DND-41 (cell line): Measurements from ENCODE around the gene E2F2.

Experiments
- ATAC-seq: fragments of 200-7000 bp; cut with Tn5 transposase; 3 replicates; pipeline ENCODE4 v1.9.1; 2021; ENCODE audit warnings: low read depth; ENCODE audit not compliant: insufficient read depth
- DNase-seq: peaks from one replicate; pipeline ENCODE4 v3.0.0-alpha.2; 2020
- H2AFZ ChIP-seq: 2 replicates; pipeline ENCODE4 v1.6.0; 2012; ENCODE audit warnings: low read depth, low read length
- H3K27ac ChIP-seq: 2 replicates; pipeline ENCODE4 v1.5.1; 2012; ENCODE audit warnings: low read length, inconsistent platforms
- H3K27me3 ChIP-seq: fragments of 200-600 bp; sonication (generic); 2 replicates; pipeline ENCODE4 v1.6.0; 2012; ENCODE audit warnings: low read length, mild to moderate bottlenecking, inconsistent platforms; ENCODE audit not compliant: insufficient read depth, poor library complexity
- H3K36me3 ChIP-seq: 2 replicates; pipeline ENCODE4 v1.5.1; 2012; ENCODE audit warnings: low read length, inconsistent platforms; ENCODE audit not compliant: insufficient read depth
- H3K4me1 ChIP-seq: 2 replicates; pipeline ENCODE4 v1.5.1; 2012; ENCODE audit warnings: mild to moderate bottlenecking, low read length; ENCODE audit not compliant: insufficient read depth
- H3K4me2 ChIP-seq: 2 replicates; pipeline ENCODE4 v1.6.0; 2012; ENCODE audit warnings: mild to moderate bottlenecking, moderate library complexity, low read length, inconsistent platforms; ENCODE audit not compliant: insufficient read depth
- H3K4me3 ChIP-seq, 2 experiments: fragments of 200-600 bp in 1 of 2; shearing (Covaris generic) in 1 of 2; 2 replicates each; pipeline ENCODE4 v1.5.1; 2012 to 2016; ENCODE audit warnings: inconsistent platforms in 2 of 2, low read length in 2 of 2, mild to moderate bottlenecking in 2 of 2, low read depth in 1 of 2, moderate library complexity in 1 of 2
- H3K79me2 ChIP-seq: 2 replicates; pipeline ENCODE4 v1.6.0; 2012; ENCODE audit warnings: low read length, inconsistent platforms; ENCODE audit not compliant: insufficient read depth
- H3K9ac ChIP-seq: 2 replicates; pipeline ENCODE4 v1.6.0; 2012; ENCODE audit warnings: low read depth, mild to moderate bottlenecking, inconsistent platforms, low read length, moderate library complexity
- H3K9me3 ChIP-seq: 2 replicates; pipeline ENCODE4 v1.5.1; 2012; ENCODE audit warnings: low read length, moderate library complexity, mild to moderate bottlenecking, inconsistent platforms; ENCODE audit not compliant: insufficient read depth, severe bottlenecking
- H4K20me1 ChIP-seq: 2 replicates; pipeline ENCODE4 v1.6.0; 2012; ENCODE audit warnings: low read length; ENCODE audit not compliant: insufficient read depth
- EZH2 ChIP-seq: IDR thresholded peaks from 3 replicates; pipeline ENCODE4 v1.6.1; 2012; ENCODE audit warnings: borderline replicate concordance, low read depth, mild to moderate bottlenecking, moderate library complexity, low read length, inconsistent platforms; ENCODE audit not compliant: severe bottlenecking
- TF ChIP-seq, protein P1 (sequence below): IDR thresholded peaks from 2 replicates; pipeline ENCODE4 v1.5.1; 2012; ENCODE audit warnings: borderline replicate concordance, low read length, moderate library complexity, mild to moderate bottlenecking; ENCODE audit not compliant: poor library complexity, severe bottlenecking; ENCODE audit errors: extremely low read depth

E2F2 gene

DNA sequence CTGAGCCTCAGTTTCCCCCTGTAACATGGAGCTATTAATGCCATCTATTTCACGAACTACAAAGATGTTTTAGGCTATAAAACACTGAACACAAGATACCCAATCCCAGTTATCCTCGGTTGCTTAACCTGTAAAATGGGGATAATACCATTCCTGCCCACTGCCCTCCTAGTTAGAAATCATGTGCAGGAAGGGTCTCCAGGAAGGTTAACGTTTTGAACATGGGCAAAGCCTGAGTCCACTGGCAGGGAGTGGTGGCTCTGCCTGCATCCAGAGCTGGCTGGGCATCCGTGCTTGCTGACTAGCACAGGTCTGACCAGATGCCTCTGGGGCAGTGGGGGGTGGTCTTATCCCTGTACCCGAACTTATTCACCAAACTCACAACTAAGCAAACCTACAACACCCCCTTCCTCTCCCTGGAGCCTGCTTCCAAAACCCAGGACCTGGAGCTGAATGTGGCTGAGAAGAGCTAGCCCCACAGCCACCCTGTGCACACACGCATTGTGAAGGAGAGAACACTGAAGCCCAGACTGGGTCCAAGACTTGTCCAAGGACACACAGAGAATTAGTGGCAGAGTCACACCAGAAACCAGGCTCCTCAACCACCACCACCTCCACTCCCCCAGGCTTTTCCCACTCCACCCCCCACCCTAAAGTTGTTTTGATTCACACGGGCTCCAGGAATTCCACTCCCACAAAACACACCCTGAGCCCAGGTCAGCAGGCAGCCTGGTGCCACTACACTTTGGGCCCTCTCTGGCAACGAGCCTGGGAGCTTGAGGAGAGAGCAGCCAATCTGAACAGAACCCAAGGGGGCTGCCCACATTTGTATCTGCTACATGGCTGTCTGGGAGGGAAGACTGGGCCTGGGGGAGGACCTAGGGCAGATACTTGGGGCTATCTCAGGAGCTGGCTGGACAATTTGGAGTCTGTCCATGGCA is 1.6 kb downstream of the E2F2 start:
- Histone ChIP-seq H3K4me1 (peaks cover 67% of the 10 kb centered on the region), H4K20me1 (peaks cover 49% of the 10 kb centered on the region), H3K27me3 (no peaks in the 10 kb centered on the region), H3K9ac (peak overlapping the region; percentile 94), H3K4me3 (peak overlapping the region; percentile 78 to 80), H3K9me3 (no peaks in the 10 kb centered on the region), H2AFZ (no peak overlapping the region), H3K27ac (peak overlapping the region; percentile 93), H3K79me2 (peaks cover 69% of the 10 kb centered on the region), H3K4me2 (peak overlapping the region; percentile 90), H3K36me3 (peaks cover 50% of the 10 kb centered on the region)
- DNase-seq (peak; percentile 53), ATAC-seq (no peak)
- TF ChIP-seq, protein P1, sequence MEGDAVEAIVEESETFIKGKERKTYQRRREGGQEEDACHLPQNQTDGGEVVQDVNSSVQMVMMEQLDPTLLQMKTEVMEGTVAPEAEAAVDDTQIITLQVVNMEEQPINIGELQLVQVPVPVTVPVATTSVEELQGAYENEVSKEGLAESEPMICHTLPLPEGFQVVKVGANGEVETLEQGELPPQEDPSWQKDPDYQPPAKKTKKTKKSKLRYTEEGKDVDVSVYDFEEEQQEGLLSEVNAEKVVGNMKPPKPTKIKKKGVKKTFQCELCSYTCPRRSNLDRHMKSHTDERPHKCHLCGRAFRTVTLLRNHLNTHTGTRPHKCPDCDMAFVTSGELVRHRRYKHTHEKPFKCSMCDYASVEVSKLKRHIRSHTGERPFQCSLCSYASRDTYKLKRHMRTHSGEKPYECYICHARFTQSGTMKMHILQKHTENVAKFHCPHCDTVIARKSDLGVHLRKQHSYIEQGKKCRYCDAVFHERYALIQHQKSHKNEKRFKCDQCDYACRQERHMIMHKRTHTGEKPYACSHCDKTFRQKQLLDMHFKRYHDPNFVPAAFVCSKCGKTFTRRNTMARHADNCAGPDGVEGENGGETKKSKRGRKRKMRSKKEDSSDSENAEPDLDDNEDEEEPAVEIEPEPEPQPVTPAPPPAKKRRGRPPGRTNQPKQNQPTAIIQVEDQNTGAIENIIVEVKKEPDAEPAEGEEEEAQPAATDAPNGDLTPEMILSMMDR = no peak
- no peak for TF ChIP-seq EZH2

DNA sequence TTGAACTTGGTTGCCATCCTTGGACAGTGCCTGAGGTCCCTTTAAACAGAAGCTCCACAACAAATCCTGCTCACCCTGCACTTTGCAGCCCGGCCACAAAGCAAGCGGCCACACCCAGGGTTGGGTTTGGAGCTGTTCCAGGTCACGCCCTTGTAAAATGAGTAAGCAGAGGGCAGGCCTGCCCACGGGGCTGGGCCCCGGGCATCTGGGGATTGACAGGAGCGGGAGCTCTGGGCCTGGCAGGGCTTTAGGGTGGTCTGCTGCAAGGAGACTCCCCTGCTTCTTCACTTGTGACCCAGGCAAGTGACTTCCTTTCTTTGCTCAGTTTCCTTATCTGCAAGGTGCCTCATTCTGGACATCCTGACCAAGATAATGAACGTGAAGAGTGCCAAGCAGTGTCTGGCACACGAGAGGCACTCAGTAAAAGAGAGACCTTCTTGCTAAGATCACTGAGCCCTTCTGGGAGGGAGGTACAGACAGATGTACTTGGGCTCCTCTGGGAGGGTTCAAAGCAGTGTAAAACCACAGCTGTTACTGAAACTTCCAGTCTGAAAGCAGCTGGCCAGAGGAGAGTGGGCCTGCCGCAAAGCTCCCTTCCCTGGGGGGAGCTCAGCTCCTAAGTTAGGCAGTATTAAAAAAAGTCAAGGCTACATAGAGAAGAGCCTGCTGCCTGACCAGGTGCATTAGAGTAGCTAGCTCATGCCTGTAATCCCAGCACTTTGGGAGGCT is 2.6 kb downstream of the E2F2 start:
- Histone ChIP-seq H3K79me2 (peaks cover 79% of the 10 kb centered on the region), H3K9ac (peak overlapping the region; percentile 94), H3K27ac (peak overlapping the region; percentile 93), H3K9me3 (no peaks in the 10 kb centered on the region), H3K4me3 (peak overlapping the region; percentile 78 to 80; a peak in 3 of 4 replicates), H3K36me3 (peaks cover 60% of the 10 kb centered on the region), H2AFZ (no peak overlapping the region), H3K4me1 (peaks cover 69% of the 10 kb centered on the region), H4K20me1 (peaks cover 55% of the 10 kb centered on the region), H3K4me2 (peak overlapping the region; percentile 90), H3K27me3 (no peaks in the 10 kb centered on the region)
- TF ChIP-seq, protein P1 = no peak
- no peak for TF ChIP-seq EZH2
- DNase-seq = peak; percentile 90
- peak; percentile 76 for ATAC-seq

DNA sequence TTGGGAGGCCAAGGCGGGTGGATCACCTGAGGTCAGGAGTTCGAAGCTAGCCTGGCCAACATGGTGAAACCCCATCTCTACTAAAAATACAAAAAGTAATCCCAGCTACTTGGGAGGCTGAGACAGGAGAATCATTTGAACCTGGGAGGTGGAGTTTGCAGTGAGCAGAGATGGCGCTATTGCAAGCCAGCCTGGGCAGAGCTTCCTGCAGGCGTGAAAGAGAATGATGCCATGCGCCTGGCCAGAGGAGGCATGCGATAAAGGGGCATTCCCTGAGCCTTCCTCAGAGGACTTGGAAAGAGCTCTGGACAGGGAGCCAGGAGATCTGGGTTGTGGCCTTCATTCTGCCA is 3.2 kb downstream of the E2F2 start:
- peak overlapping the region; percentile 94 for H3K9ac ChIP-seq
- peaks cover 69% of the 10 kb centered on the region for H3K4me1 ChIP-seq

More for the DNA sequence above, 3.2 kb downstream of the E2F2 start:
- Histone ChIP-seq H4K20me1 (peaks cover 59% of the 10 kb centered on the region), H3K27ac (peak overlapping the region; percentile 93), H3K79me2 (peaks cover 84% of the 10 kb centered on the region), H3K27me3 (no peaks in the 10 kb centered on the region), H3K4me3 (peak overlapping the region; percentile 4 to 80; a peak in 3 of 4 replicates), H3K36me3 (peaks cover 65% of the 10 kb centered on the region), H2AFZ (no peak overlapping the region), H3K9me3 (no peaks in the 10 kb centered on the region), H3K4me2 (peak overlapping the region; percentile 90)
- DNase-seq (no peak), ATAC-seq (no peak)
- TF ChIP-seq EZH2 = no peak
- TF ChIP-seq, protein P1 = peak; percentile 38
